ENCODE data around the gene PBOV1.
"Not testable (repeated sequence)": the region's sequence is repeated elsewhere in the genome, so short reads cannot be mapped to it uniquely, and the experiment has no call there.

Gene PBOV1

DNA sequence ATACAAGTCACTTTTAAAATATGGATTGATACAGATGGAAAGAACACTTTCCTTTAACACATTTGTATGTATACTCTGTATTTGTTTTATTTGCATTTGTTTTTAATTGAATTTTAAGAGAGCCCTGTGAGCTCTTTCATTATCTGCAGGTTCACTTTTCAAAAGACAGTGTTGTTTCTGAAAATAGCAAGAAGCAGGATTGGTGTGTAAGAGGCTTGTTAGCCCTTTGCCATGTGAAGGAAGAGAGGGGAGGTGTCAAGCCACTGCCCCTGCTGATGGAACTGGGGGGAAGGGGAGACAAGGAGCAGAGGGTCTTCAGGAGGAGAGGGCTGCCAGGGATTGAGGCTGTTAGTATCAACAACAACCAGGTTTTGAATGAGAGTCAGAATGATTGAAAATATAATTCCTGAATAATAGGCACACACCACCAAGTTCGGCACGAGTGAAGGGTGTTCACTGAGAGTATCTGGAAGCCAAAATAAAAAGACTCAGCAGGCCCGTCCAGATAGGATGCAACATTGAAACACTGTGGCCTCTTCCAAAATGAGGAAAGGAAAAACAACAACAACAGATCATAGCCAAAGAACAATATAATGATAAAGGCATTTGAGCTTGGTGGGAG is 12.6 kb upstream of the PBOV1 start:
- ATAC-seq (replicated peaks) (no peak), DNase-seq (no peak)
- no peaks in the 10 kb centered on the region for H3K9me3 Mint-ChIP-seq
- H3K27ac Mint-ChIP-seq = no peak overlapping the region
- H3K4me3 Mint-ChIP-seq = no peak overlapping the region
- no peaks in the 10 kb centered on the region for H3K36me3 Mint-ChIP-seq (ENCODE audit: insufficient read depth)
- H3K4me1 Mint-ChIP-seq (ENCODE audit: low read depth in 2 of 2) = no peaks in the 10 kb centered on the region
- peaks cover 49 to 55% of the 10 kb centered on the region in 2 donors for H3K27me3 Mint-ChIP-seq

DNA sequence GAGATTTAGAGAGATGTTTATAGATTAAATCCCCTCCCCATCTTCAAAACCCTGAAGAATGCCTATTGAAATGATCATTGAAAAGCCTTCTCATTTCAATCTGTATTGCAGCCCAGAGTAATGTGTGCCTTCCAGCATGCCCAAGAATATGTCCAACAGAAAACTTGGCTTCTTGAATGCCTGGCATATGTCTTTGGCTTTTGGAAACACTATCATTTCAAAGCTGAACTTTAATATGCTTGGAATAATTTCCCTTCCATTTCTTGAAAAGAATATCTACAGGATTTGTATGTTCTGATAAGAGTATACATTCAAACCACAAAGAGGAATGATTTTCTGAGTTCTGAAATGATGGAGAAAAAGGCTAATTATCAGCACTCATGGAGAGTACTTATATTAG is 11.9 kb upstream of the PBOV1 start:
- H3K4me1 Mint-ChIP-seq (ENCODE audit: low read depth in 2 of 2) = no peaks in the 10 kb centered on the region
- peaks cover 52 to 55% of the 10 kb centered on the region in 2 donors for H3K27me3 Mint-ChIP-seq
- ATAC-seq (replicated peaks) (no peak), DNase-seq (no peak)
- H3K27ac Mint-ChIP-seq = no peak overlapping the region
- no peaks in the 10 kb centered on the region for H3K36me3 Mint-ChIP-seq (ENCODE audit: insufficient read depth)
- no peaks in the 10 kb centered on the region for H3K9me3 Mint-ChIP-seq
- H3K4me3 Mint-ChIP-seq = no peak overlapping the region

DNA sequence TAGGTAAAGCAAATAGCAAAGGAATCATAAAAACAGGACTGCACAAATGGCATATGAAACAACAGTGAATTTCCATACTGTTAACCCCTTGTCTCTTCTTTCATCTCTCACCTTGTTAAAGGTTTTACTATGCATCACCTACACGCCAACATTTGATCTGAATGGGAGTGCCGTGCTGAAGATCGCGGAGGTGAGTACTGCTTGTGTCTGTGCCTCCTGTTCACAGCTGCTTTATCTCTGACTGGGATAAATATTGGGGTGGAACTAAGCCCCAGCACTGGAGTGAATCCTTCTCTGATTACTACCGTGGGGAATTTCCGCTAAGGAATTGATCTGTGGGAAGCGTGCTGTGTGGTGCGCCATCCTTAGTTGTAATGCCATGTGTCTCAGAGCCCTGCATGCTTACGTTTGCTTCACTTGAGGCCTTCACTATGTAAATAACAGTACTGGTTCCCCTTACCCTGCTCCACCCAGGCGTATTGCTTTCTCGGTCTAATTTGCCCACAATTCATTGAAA is 11.4 kb upstream of the PBOV1 start:
- H3K27ac Mint-ChIP-seq = no peak overlapping the region

DNA sequence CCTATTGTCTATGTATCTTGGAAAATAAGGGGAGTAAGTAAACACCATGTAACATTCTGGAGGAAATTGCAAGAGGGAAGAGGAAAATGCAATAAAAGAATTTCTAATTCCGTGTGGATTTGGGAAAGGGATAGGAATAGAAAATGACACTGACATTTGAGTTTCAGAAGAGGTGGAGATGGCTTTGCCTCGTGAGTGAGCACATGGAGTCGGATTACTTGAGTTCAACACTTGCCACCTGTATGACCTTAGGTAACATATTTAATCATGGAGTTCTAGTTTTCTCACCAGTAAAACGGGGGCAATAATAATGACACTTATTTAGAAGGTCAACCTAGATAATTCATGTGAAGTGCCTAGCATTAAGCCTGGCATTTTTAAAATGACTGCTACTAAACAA is 10.8 kb upstream of the PBOV1 start:
- Mint-ChIP-seq H3K36me3 (ENCODE audit: insufficient read depth) (no peaks in the 10 kb centered on the region), H3K9me3 (no peaks in the 10 kb centered on the region), H3K27me3 (peaks cover 52 to 53% of the 10 kb centered on the region in 2 donors), H3K4me3 (no peak overlapping the region), H3K4me1 (ENCODE audit: low read depth in 2 of 2) (no peaks in the 10 kb centered on the region), H3K27ac (no peak overlapping the region)
- no peak for DNase-seq
- no peak for ATAC-seq (replicated peaks)

More for the DNA sequence above, 11.4 kb upstream of the PBOV1 start:
- Mint-ChIP-seq H3K36me3 (ENCODE audit: insufficient read depth) (no peaks in the 10 kb centered on the region), H3K9me3 (no peaks in the 10 kb centered on the region), H3K27me3 (peaks cover 55% of the 10 kb centered on the region in 2 donors), H3K4me1 (ENCODE audit: low read depth in 2 of 2) (no peaks in the 10 kb centered on the region), H3K4me3 (no peak overlapping the region)
- no peak for DNase-seq
- ATAC-seq (replicated peaks) = no peak

DNA sequence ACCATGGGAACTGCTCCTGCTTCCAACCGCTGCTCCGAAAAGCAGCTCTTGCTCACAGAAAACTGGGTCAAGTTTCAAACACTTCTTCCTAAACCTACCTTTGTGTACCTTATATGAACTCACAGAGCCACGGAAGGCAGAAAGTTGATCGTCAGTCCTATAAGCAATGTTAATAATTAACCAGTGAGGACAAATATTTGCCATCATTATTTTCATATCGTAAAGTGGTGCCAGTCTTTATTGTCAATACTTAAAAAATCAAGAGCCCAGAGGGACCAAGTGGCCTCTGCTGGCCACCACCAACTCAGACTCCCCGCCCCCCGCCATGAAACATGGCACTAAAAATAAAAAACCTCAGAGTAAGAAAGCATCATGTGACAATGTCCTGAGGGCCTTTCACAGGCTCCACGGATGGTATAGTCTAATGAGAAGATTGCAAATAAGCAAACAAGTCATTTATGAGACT is 9.1 kb upstream of the PBOV1 start:
- peak overlapping the region in 1 of 2 donors; percentile 49 for H3K27ac Mint-ChIP-seq
- no peaks in the 10 kb centered on the region for H3K36me3 Mint-ChIP-seq (ENCODE audit: insufficient read depth)
- DNase-seq (no peak), ATAC-seq (replicated peaks) (no peak)
- H3K4me1 Mint-ChIP-seq (ENCODE audit: low read depth in 2 of 2) = no peaks in the 10 kb centered on the region
- H3K9me3 Mint-ChIP-seq = no peaks in the 10 kb centered on the region
- H3K27me3 Mint-ChIP-seq = peaks cover 40 to 49% of the 10 kb centered on the region in 2 donors
- no peak overlapping the region for H3K4me3 Mint-ChIP-seq

DNA sequence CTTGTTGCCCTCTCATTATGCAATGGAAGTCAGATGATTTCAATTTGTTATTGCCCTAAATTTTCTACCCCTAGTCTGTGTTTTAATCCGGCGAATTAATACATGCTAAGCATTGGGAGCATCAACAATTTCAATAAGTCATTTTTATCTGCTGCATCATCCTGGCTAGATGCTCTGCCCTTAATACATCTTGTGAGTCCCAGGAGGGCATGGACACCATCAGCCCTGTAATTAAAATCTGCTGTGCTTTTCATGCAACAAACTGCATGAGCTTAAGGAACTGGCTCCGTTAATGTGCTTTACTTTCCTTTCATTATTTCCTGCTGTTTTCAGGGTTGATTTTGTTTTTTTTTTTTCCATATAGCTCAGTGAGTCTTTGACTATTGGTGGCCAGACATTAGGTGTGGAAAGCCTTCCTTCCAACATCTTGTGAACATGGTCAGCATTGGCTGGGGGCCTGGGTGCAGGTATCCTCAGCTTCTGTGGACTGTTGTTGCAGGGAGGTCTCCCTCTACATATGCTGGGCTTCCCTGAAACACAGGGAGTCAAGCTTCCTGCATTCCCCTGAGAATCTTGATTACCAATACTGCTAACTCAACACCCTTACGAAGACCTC is 8.5 kb upstream of the PBOV1 start:
- no peak for ATAC-seq (replicated peaks)
- H3K4me3 Mint-ChIP-seq = no peak overlapping the region
- H3K27ac Mint-ChIP-seq = peak overlapping the region in 1 of 2 donors; percentile 49
- H3K4me1 Mint-ChIP-seq (ENCODE audit: low read depth in 2 of 2) = no peaks in the 10 kb centered on the region
- H3K36me3 Mint-ChIP-seq (ENCODE audit: insufficient read depth) = no peaks in the 10 kb centered on the region
- peaks cover 45 to 49% of the 10 kb centered on the region in 2 donors for H3K27me3 Mint-ChIP-seq
- no peak for DNase-seq
- no peaks in the 10 kb centered on the region for H3K9me3 Mint-ChIP-seq

DNA sequence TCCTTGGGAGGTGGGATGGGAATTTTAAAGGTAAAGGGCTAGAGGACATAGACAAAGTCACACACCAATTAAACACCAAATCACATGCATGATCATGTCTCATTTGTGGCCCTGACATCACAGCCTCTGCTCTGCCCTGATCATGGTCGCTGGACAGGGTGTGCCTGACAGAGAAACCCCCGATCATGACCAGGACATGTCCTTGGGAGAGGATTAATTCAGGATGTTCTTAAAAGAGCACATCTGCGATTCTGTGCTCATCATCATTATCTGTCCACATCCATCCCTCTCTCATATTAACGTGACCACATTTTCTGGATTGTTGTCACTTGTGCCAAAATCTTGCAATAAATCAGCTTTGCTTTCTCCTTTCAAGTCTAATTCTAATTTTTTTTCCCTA is 7.7 kb upstream of the PBOV1 start:
- Mint-ChIP-seq H3K9me3 (no peaks in the 10 kb centered on the region), H3K4me3 (no peak overlapping the region), H3K27me3 (peaks cover 45 to 47% of the 10 kb centered on the region in 2 donors), H3K27ac (no peak overlapping the region), H3K4me1 (ENCODE audit: low read depth in 2 of 2) (no peaks in the 10 kb centered on the region), H3K36me3 (ENCODE audit: insufficient read depth) (no peaks in the 10 kb centered on the region)
- DNase-seq = no peak
- no peak for ATAC-seq (replicated peaks)

DNA sequence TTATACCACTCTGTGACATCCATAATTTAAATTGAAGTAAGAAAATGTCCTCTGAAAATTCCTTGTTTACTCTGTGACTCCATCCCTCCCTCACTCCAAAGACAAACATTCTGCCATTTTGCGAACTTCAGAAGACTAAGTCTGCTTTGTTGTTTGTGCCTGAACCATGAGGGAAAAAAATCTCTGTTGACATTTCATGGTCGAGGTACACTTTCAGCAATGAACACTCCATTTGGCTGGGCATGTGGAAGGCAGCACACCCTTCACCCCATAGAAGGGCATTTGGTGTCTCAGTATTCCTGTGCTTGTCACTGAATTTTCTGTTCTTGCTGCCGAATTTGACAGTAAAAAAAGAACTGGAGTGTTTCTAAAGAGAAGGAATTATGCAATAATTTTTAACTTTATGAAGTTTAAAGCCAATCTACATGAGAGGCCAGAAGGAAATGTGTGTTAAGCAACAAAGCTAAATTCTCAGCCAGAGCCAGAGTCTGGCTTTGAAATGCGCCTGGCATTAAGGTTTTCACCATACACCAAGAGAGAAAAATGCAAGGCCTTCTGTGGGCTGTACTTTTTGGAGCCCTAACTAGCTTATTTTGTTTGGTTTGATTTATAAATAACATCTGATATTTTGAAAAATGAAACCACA is 4.7 kb upstream of the PBOV1 start:
- Mint-ChIP-seq H3K27ac (no peak overlapping the region), H3K4me1 (ENCODE audit: low read depth in 2 of 2) (no peaks in the 10 kb centered on the region), H3K9me3 (no peaks in the 10 kb centered on the region), H3K36me3 (ENCODE audit: insufficient read depth) (no peaks in the 10 kb centered on the region), H3K4me3 (no peak overlapping the region), H3K27me3 (peaks cover 42 to 47% of the 10 kb centered on the region in 2 donors)
- ATAC-seq (replicated peaks) (no peak), DNase-seq (no peak)

DNA sequence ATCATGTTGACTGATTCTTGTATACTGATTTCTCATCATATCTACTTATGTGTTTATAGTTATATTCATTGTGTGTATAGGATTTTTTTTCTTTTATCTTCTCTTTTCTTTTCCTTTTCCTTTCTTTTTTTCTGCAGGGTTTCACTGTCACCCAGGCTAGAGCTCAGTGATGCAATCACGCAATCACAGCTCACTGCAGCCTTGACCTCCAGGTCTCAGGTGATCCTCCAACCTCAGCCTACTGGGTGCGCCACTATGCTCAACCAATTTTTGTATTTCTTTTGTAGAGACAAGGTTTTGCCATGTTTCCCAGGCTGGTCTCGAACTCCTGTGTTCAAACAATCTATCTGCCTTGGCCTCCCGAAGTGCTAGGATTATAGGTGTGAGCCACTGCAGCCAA is 1.6 kb upstream of the PBOV1 start:
- DNase-seq (no peak), ATAC-seq (replicated peaks) (no peak)
- Mint-ChIP-seq H3K27me3 (peaks cover 34 to 48% of the 10 kb centered on the region in 2 donors), H3K4me3 (no peak overlapping the region), H3K9me3 (no peaks in the 10 kb centered on the region), H3K27ac (no peak overlapping the region), H3K36me3 (ENCODE audit: insufficient read depth) (no peaks in the 10 kb centered on the region), H3K4me1 (ENCODE audit: low read depth in 2 of 2) (no peaks in the 10 kb centered on the region)

DNA sequence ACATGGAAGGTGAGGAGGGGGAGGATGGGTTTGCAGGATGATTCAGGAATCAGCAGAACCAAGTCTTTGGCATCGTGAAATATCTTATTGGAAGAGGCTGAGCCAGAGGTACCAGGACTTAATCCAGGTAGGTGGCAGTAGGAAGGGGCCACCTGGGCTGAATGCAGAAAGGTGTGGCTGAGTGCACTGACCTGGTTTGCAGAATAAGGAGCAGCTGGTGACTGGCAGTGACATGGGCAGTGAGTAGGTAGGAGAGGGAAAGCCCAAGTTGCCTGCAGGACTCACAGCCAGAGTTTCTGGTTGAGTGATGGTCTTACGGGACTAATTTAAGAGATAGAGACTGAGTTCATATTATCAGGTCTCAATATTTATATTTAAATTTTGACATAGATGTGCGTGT is 1.1 kb upstream of the PBOV1 start:
- no peak for DNase-seq
- no peaks in the 10 kb centered on the region for H3K4me1 Mint-ChIP-seq (ENCODE audit: low read depth in 2 of 2)
- H3K4me3 Mint-ChIP-seq = no peak overlapping the region
- H3K27ac Mint-ChIP-seq = no peak overlapping the region
- no peak for ATAC-seq (replicated peaks)
- H3K9me3 Mint-ChIP-seq = no peaks in the 10 kb centered on the region
- peaks cover 36 to 51% of the 10 kb centered on the region in 2 donors for H3K27me3 Mint-ChIP-seq
- H3K36me3 Mint-ChIP-seq (ENCODE audit: insufficient read depth) = no peaks in the 10 kb centered on the region

DNA sequence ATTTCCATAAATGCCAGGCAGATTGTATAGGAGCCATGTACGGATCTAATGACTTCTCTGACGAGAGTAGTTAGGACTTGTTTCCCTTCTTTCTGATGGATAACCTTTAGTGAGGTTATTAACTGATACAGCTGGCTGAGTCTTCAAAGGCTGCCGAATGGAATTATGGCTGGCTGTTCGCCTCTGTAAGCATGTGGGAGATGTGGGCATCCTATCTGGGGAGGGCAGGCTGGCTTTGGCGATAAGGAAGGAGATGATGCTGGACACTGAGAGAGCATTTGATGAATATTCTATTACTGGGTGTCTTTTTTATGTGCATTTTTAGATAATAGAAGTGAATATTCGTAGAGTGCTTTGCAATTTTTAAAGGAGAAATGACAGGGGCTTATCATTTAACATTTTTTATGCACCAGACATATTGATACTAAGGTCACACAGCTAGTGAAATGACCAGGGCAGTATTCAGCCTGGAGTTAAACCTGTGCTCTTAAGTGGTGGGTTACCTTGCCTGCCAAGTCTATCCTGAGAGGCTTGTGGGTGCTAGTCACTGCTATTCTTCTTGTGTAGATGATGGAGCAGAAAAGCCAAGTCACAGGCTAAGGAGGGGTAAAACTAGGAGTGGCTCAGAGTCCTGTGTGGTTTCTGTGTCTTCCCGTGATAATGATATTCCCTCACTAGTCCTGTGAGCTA is 3.1 kb downstream of the PBOV1 start:
- no peak overlapping the region for H3K4me3 Mint-ChIP-seq
- ATAC-seq (replicated peaks) (no peak), DNase-seq (no peak)
- H3K27ac Mint-ChIP-seq = no peak overlapping the region
- H3K4me1 Mint-ChIP-seq (ENCODE audit: low read depth in 2 of 2) = no peaks in the 10 kb centered on the region
- H3K27me3 Mint-ChIP-seq = peaks cover 36 to 43% of the 10 kb centered on the region in 2 donors
- no peaks in the 10 kb centered on the region for H3K9me3 Mint-ChIP-seq
- no peaks in the 10 kb centered on the region for H3K36me3 Mint-ChIP-seq (ENCODE audit: insufficient read depth)

DNA sequence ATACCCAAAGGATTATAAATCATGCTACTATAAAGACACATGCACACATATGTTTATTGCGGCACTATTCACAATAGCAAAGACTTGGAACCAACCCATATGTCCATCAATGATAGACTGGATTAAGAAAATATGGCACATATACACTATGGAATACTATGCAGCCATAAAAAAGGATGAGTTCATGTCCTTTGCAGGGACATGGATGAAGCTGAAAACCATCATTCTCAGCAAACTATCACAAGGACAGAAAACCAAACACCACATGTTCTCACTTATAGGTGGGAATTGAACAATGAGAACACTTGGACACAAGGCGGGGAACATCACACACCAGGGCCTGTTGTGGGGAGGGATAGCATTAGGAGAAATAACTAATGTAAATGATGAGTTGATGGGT is 5.8 kb downstream of the PBOV1 start:
- not testable (repeated sequence) for H3K36me3 Mint-ChIP-seq (ENCODE audit: insufficient read depth); H3K4me3 Mint-ChIP-seq; H3K4me1 Mint-ChIP-seq (ENCODE audit: low read depth in 2 of 2); ATAC-seq (replicated peaks); H3K27ac Mint-ChIP-seq; H3K9me3 Mint-ChIP-seq; DNase-seq
- H3K27me3 Mint-ChIP-seq = peaks cover 40 to 44% of the 10 kb centered on the region in 2 donors

DNA sequence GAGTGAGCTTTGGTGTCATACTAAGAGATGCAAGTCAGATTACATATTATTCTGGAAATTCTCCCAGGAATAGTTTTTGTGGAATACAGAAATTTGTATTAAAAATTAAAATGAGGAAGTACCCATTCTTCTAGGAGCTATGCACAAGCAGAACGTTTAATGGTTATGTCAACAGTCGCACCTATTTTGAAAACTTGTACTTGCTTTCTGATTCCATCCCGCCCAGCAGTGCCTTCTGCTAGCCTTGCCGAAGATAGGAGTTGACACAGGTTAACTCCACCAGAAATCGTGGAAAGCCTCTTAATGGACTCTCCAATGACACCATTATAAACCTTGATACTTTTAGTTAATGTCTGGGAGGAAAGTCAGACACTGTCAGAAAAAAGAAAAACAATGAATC is 6.7 kb downstream of the PBOV1 start:
- no peak for ATAC-seq (replicated peaks)
- no peak for DNase-seq
- Mint-ChIP-seq H3K9me3 (no peaks in the 10 kb centered on the region), H3K4me3 (no peak overlapping the region), H3K36me3 (ENCODE audit: insufficient read depth) (no peaks in the 10 kb centered on the region), H3K4me1 (ENCODE audit: low read depth in 2 of 2) (no peaks in the 10 kb centered on the region), H3K27me3 (peaks cover 40 to 48% of the 10 kb centered on the region in 2 donors), H3K27ac (no peak overlapping the region)

Data from effector memory CD8-positive, alpha-beta T cell (primary cell).